HG03066 (cell line): ENCODE data around the gene POC1A.
"Not testable (repeated sequence)": the region's sequence is repeated elsewhere in the genome, so short reads cannot be mapped to it uniquely, and the experiment has no call there.

Experiments used
- ATAC-seq: cut with Tn5 transposase; IDR thresholded peaks from one replicate; pipeline ENCODE4 v1.9.1; 2021; ENCODE audit warnings: low read depth; ENCODE audit not compliant: unreplicated experiment

Gene POC1A

GRCh38 chr3:52036222-52036694 is 118.0 kb downstream of the POC1A start:
- peak; percentile 50 for ATAC-seq

GRCh38 chr3:52034651-52035050 is 119.6 kb downstream of the POC1A start:
- ATAC-seq = no peak

- ATAC-seq = no peak
Observed at GRCh38 chr3:52034212-52034611, 120.0 kb downstream of the POC1A start.

GRCh38 chr3:52033748-52034147 is 120.5 kb downstream of the POC1A start:
- ATAC-seq = not testable (repeated sequence)

GRCh38 chr3:52032702-52033408 is 121.4 kb downstream of the POC1A start:
- ATAC-seq = no peak

GRCh38 chr3:52031896-52032295 is 122.3 kb downstream of the POC1A start:
- no peak for ATAC-seq

- no peak for ATAC-seq
Observed at GRCh38 chr3:52030714-52031310, 123.4 kb downstream of the POC1A start.

GRCh38 chr3:52029535-52029934 is 124.7 kb downstream of the POC1A start:
- ATAC-seq = no peak

- ATAC-seq = no peak
Observed at GRCh38 chr3:52029053-52029452, 125.2 kb downstream of the POC1A start.

- ATAC-seq = no peak
Observed at GRCh38 chr3:52028572-52028971, 125.7 kb downstream of the POC1A start.

- no peak for ATAC-seq
Observed at GRCh38 chr3:52026041-52026440, 128.2 kb downstream of the POC1A start.

- ATAC-seq = no peak
Observed at GRCh38 chr3:52025453-52025852, 128.8 kb downstream of the POC1A start.
